GM12878 (cell line): ENCODE measurements around the gene ACTN2. TPM values are rescaled to one million over a fixed set of nuclear protein-coding genes. Genes with fewer than 3 reads are reported as not detected.

Experiments
- ATAC-seq: fragments of 200-7000 bp; cut with Tn5 transposase; 3 replicates; pipeline ENCODE4 v1.9.1; 2020; ENCODE audit warnings: mild to moderate bottlenecking, moderate library complexity
- BruUV-seq: library from RNA; stranded (reverse); fragments of 400-500 nt; replicated peaks from 2 replicates; lab custom pipeline; 2021; lab: Mats Ljungman, UMichigan
- CTCF ChIA-PET: fragments of 300-600 bp; sonication (Branson Sonifier 250); formaldehyde crosslinking; extraction: SDS; loops from one replicate; lab custom pipeline; 2021; ENCODE audit warnings: inconsistent platforms; lab: Yijun Ruan, JAX
- POLR2A ChIA-PET: fragments of 350-600 bp; formaldehyde crosslinking; extraction: SDS; loops from one replicate; lab custom pipeline; 2021; ENCODE audit warnings: inconsistent platforms; lab: Charles Lee
- RAD21 ChIA-PET: fragments of 300-600 bp; sonication (Branson Sonifier 250); formaldehyde crosslinking; loops from one replicate; lab custom pipeline; 2023; ENCODE audit warnings: antibody characterized with exemption; ENCODE audit not compliant: unreplicated experiment; lab: Charles Lee
- SMC1A ChIA-PET: fragments of 300-600 bp; sonication (Branson Sonifier 250); formaldehyde crosslinking; loops from one replicate; lab custom pipeline; 2023; ENCODE audit not compliant: unreplicated experiment, uncharacterized antibody; lab: Charles Lee
- DNase-seq: peaks from one replicate; pipeline ENCODE4 v3.0.0-alpha.2; 2011; ENCODE audit warnings: low read depth, low spot score
- FAIRE-seq: peaks from 3 replicates; lab custom pipeline; 2011; peaks lifted over from hg19 to GRCh38; lab: Jason Lieb, UNC
- H2AFZ ChIP-seq: 2 replicates; pipeline ENCODE4 v1.6.0; 2011; ENCODE audit warnings: low read depth, low read length, control low read depth; ENCODE audit not compliant: control insufficient read depth
- H3K27ac ChIP-seq: 2 replicates; pipeline ENCODE4 v1.5.1; 2011; ENCODE audit warnings: control low read depth; ENCODE audit not compliant: control insufficient read depth, insufficient read depth
- H3K27me3 ChIP-seq, 2 experiments: replicated peaks in 1 of 2; 2 replicates each; pipeline versions ENCODE4 v1.6.0 to v1.6.1; 2011; ENCODE audit warnings: low read length in 1 of 2; ENCODE audit not compliant: control insufficient read depth in 2 of 2, insufficient read depth in 2 of 2
- H3K36me3 ChIP-seq, 2 experiments: 2 replicates each; pipeline ENCODE4 v1.5.1; 2011; ENCODE audit warnings: low read length in 1 of 2; ENCODE audit not compliant: control insufficient read depth in 2 of 2, insufficient read depth in 2 of 2
- H3K4me1 ChIP-seq: 2 replicates; pipeline ENCODE4 v1.6.1; 2011; ENCODE audit warnings: mild to moderate bottlenecking, low read length, moderate library complexity, mixed read lengths; ENCODE audit not compliant: control insufficient read depth, insufficient read depth
- H3K4me2 ChIP-seq: 2 replicates; pipeline ENCODE4 v1.6.0; 2011; ENCODE audit warnings: control low read depth; ENCODE audit not compliant: control insufficient read depth, insufficient read depth
- H3K4me3 ChIP-seq: fragments of 200-600 bp; sonication (generic); 2 replicates; pipeline ENCODE4 v1.5.1; 2016
- H3K79me2 ChIP-seq: 2 replicates; pipeline ENCODE4 v1.6.0; 2011; ENCODE audit warnings: low read length; ENCODE audit not compliant: control insufficient read depth, insufficient read depth
- H3K9ac ChIP-seq: 2 replicates; pipeline ENCODE4 v1.8.0; 2011; ENCODE audit warnings: low read length, control low read depth, mixed read lengths; ENCODE audit not compliant: control insufficient read depth, insufficient read depth
- H3K9me3 ChIP-seq: replicated peaks from 3 replicates; pipeline ENCODE4 v1.5.1; 2011; ENCODE audit warnings: mild to moderate bottlenecking, low read length; ENCODE audit not compliant: control insufficient read depth, insufficient read depth
- H4K20me1 ChIP-seq: 2 replicates; pipeline ENCODE4 v1.6.0; 2011; ENCODE audit not compliant: control insufficient read depth, insufficient read depth
- EED ChIP-seq: sonication (generic); IDR thresholded peaks from 2 replicates; pipeline ENCODE4 v1.6.1; 2016; ENCODE audit warnings: antibody characterized with exemption, low read depth
- IRF4 ChIP-seq: IDR thresholded peaks from 2 replicates; pipeline ENCODE4 v1.6.1; 2011; ENCODE audit warnings: low read depth, low read length
- RBBP5 ChIP-seq: fragments of 200-600 bp; sonication (generic); conservative IDR thresholded peaks from 2 replicates; pipeline ENCODE4 v1.6.1; 2016
- RELA ChIP-seq: fragments of 450-650 bp; IDR thresholded peaks from 2 replicates; pipeline ENCODE4 v1.8.0; 2014; ENCODE audit warnings: borderline replicate concordance; ENCODE audit not compliant: partially characterized antibody
- SIX5 ChIP-seq: IDR thresholded peaks from 2 replicates; pipeline ENCODE4 v1.6.1; 2011; ENCODE audit warnings: mild to moderate bottlenecking, low read depth, low read length, moderate library complexity; ENCODE audit not compliant: severe bottlenecking
- SMAD5 ChIP-seq: IDR thresholded peaks from 2 replicates; pipeline ENCODE4 v1.6.1; 2016; ENCODE audit warnings: antibody characterized with exemption, low read depth
- SMARCA5 ChIP-seq: fragments of 450-650 bp; IDR thresholded peaks from 2 replicates; pipeline ENCODE4 v1.6.1; 2017; ENCODE audit warnings: mild to moderate bottlenecking
- SPI1 ChIP-seq: IDR thresholded peaks from 2 replicates; pipeline ENCODE4 v1.6.1; 2011; ENCODE audit warnings: low read depth, mild to moderate bottlenecking, low read length, moderate library complexity, borderline replicate concordance; ENCODE audit not compliant: insufficient read depth
- SUZ12 ChIP-seq: fragments of 200-600 bp; sonication (generic); IDR thresholded peaks from one replicate; pipeline ENCODE4 v1.6.1; 2018; ENCODE audit warnings: antibody characterized with exemption, mild to moderate bottlenecking; ENCODE audit not compliant: unreplicated experiment
- TCF7 ChIP-seq: IDR thresholded peaks from 2 replicates; pipeline ENCODE4 v1.6.1; 2014; ENCODE audit warnings: antibody characterized with exemption, borderline replicate concordance
- WGBS: methylation state at CpG from one replicate; pipeline ENCODE4 v1.1.6; 2016; ENCODE audit warnings: low lambda C conversion rate; ENCODE audit not compliant: insufficient replicate concordance, insufficient coverage; ENCODE audit errors: missing lambda C conversion rate; 5-methylcytosine and 5-hydroxymethylcytosine counted together
- in situ Hi-C: fragments of 300-500 bp; cut with MboI; formaldehyde crosslinking; loops from 9 replicates; pipeline ENCODE4 v1.14.3; 2018; ENCODE audit warnings: mixed read lengths
- intact Hi-C: fragments of 100-400 bp; cut with micrococcal nuclease; formaldehyde crosslinking; loops from one replicate; pipeline ENCODE4 v1.14.2; 2022; ENCODE audit not compliant: unreplicated experiment
- polyA plus RNA-seq, 11 experiments: library from polyadenylated mRNA; depleted of rRNA in 4 of 11; unstranded in 6 of 11; stranded (reverse) in 5 of 11; fragments of >200 nt; fragmentation: Nextera tagmentation in 4 of 11; fragmentation: Illumina TruSeq in 1 of 11; extraction: Ambion mirVana in 4 of 11; extraction: Trizol in 1 of 11; gene quantifications; 1 replicate in 1 of 11; 2 replicates in 10 of 11; pipeline versions ENCODE4 v1.2.1 to v1.2.3, GENCODE V29; 2011 to 2016; ENCODE audit warnings: inconsistent platforms in 2 of 11, missing spikeins in 2 of 11, low read depth in 1 of 11
- total RNA-seq, 4 experiments: library from RNA; depleted of rRNA in 3 of 4; stranded (reverse); fragments of >200 nt in 3 of 4; fragmentation: Illumina TruSeq in 1 of 4; extraction: Trizol in 1 of 4; gene quantifications; 2 replicates each; pipeline versions ENCODE4 v1.2.1 to v1.2.3, GENCODE V29; 2013 to 2021
- TF ChIP-seq, protein P1 (sequence below): IDR thresholded peaks from 2 replicates; pipeline ENCODE4 v1.6.1; 2012; ENCODE audit warnings: mild to moderate bottlenecking, low read depth, low read length

ACTN2 gene
- total and polyA plus RNA-seq, 10 of the 15 experiments (the other 5 are each of a cell fraction or from before 2014, with no cell fraction given) = 0.10 TPM; not detected in 9

DNA sequence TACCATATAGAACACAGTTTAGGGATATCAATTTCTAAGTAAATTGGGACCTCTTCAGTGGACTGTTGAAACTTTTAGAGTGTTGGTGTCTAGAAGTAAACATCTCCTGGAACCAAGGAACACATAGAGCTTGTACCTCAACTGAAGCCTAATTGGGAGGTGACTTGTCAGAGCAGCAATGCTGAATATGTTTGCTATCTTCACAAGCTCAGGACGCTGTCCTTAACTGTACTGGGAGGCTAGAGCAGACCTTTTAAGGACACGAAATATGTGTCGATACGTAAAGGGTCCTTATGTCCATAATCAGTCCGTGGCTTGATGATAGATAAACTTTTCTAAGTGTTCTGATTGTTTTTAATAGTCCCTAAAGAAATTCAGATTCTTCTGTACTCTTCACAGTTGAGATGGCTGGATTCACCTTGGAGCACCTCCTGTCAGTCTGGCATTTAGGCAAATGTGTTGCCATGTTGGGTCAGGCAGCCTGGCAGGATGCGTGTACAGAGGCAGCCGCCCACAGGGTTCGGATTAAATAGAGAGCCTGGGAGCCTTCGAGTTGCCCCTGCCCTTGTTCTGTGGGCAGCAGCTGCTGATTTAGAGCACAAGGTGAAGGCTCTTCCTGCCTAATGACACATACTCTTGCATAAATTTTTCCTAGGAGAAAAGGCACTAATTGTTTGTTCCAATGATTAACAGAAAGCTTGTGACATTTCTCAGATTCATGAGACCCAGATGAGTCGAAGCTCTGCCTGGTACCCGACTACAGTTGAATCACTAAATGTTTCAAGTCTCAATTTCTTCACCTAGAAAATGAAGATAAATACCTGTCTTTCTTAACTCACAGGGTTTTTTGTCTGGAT is 3.6 kb downstream of the ACTN2 start:
- intact Hi-C loops (no loop called here), in situ Hi-C loops (no loop called here)
- no TSS peak for BruUV-seq
- Histone ChIP-seq H3K4me1 (no peaks in the 10 kb centered on the region), H3K9ac (no peak overlapping the region), H3K4me3 (no peak overlapping the region), H3K27me3 (peaks cover 2 to 3% of the 10 kb centered on the region in 2 experiments; a peak in 2 of 4 replicates), H3K27ac (no peak overlapping the region), H2AFZ (no peak overlapping the region), H3K4me2 (no peak overlapping the region), H3K79me2 (no peaks in the 10 kb centered on the region), H3K9me3 (no peaks in the 10 kb centered on the region), H4K20me1 (no peaks in the 10 kb centered on the region), H3K36me3 (no peaks in the 10 kb centered on the region)
- FAIRE-seq (no peak), ATAC-seq (no peak), DNase-seq (no peak)
- TF ChIP-seq SIX5 (no peak), EED (no peak), SMARCA5 (no peak), RBBP5 (no peak), RELA (no peak), SPI1 (no peak), IRF4 (no peak), SMAD5 (no peak), TCF7 (no peak), SUZ12 (no peak)
- TF ChIP-seq, protein P1, sequence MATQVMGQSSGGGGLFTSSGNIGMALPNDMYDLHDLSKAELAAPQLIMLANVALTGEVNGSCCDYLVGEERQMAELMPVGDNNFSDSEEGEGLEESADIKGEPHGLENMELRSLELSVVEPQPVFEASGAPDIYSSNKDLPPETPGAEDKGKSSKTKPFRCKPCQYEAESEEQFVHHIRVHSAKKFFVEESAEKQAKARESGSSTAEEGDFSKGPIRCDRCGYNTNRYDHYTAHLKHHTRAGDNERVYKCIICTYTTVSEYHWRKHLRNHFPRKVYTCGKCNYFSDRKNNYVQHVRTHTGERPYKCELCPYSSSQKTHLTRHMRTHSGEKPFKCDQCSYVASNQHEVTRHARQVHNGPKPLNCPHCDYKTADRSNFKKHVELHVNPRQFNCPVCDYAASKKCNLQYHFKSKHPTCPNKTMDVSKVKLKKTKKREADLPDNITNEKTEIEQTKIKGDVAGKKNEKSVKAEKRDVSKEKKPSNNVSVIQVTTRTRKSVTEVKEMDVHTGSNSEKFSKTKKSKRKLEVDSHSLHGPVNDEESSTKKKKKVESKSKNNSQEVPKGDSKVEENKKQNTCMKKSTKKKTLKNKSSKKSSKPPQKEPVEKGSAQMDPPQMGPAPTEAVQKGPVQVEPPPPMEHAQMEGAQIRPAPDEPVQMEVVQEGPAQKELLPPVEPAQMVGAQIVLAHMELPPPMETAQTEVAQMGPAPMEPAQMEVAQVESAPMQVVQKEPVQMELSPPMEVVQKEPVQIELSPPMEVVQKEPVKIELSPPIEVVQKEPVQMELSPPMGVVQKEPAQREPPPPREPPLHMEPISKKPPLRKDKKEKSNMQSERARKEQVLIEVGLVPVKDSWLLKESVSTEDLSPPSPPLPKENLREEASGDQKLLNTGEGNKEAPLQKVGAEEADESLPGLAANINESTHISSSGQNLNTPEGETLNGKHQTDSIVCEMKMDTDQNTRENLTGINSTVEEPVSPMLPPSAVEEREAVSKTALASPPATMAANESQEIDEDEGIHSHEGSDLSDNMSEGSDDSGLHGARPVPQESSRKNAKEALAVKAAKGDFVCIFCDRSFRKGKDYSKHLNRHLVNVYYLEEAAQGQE = no peak
- ChIA-PET POLR2A (no interaction called here), SMC1A (no interaction called here), RAD21 (no interaction called here), CTCF (no interaction called here)
- WGBS = 43% methylated on average over 11 of the region's 11 CpGs
